ENCODE data around the gene BRD4.

BRD4 gene

DNA sequence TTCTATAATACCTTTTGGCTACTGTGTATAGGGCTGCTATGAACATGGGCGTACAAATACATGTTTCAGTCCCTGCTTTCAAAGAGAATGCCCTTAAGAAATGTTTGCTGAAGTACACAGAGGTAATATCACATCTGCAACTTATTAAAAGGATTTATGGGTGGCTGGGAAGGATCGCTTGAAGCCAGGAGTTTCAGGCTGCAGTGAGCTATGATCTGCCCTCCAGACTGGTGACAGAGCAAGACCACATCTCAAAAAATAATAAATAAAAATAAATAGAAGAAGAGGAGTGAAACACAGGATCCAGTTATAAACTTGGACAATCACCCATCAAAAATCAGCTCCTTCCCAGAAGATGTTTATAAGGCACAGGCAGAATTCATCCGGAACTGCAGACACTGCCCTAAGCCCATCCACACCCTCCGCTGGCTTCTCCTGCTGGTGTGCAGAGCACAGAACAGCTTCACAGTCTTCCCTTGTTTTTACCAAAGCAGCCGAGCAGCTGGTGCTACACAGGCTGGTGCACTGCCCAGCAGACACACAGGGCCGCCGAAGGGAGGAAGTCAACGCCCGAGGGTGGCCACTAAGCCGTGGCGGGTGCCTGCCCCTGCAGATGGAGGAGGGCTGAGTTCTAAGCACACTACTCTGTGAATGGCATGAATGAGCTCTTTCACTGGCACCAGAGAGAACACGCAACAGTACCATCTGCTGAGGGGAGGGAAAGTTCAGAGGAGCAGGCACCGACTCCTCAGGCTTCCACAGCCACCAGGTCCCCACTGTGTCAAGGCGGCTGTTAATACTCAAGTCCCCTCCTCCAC is 44.0 kb downstream of the BRD4 start:
- no peak for DNase-seq

DNA sequence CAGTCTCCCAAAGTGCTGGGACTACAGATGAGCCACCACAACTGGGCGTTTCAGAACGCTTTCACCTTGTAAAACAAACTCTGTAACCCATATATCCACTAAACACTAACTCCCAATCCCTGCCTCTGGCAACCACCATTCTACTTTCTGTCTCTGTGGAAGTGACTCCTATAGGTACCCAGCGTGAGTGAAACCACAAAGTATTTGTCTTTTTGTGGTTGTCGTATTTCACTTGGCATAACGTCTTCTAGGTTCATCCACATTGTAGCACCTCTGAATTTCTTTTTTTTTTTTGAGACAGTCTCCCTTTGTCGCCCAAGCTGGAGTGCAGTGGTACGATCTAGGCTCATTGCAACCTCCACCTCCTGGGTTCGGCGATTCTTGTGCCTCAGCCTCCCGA is 44.8 kb downstream of the BRD4 start:
- DNase-seq: no peak

GRCh38 chr19:15286688-15287365 is 45.5 kb downstream of the BRD4 start:
- DNase-seq: no peak

- DNase-seq: no peak
Measured at GRCh38 chr19:15285896-15286591, 46.3 kb downstream of the BRD4 start.

DNA sequence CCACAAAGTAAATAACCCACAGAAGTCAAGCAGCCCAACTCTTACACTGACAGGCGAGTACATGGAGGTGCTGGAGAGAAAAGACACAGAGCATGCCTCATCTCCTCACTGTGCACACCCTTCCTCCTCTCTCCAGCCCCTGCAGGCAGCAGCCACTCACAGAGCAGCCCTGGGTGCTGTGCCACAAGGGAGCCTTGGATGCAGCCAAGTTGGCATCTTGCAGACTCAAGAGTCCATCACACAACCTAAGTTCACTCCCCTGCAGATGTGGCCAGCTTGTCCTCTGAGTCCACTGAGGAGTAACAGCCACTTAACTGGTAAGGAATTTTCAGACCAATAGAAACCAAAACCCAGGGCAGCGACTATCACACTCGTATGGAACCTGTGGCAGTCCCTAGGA is 47.4 kb downstream of the BRD4 start:
- no peak for DNase-seq

GRCh38 chr19:15284091-15284490 is 48.2 kb downstream of the BRD4 start:
- no peak for DNase-seq

GRCh38 chr19:15283141-15283883 is 49.0 kb downstream of the BRD4 start:
- no peak for DNase-seq

- no peak for DNase-seq
Measured at GRCh38 chr19:15282311-15282705, 50.0 kb downstream of the BRD4 start.

- peak; percentile 27 for DNase-seq
Measured at GRCh38 chr19:15280915-15281683, 51.2 kb downstream of the BRD4 start.

DNA sequence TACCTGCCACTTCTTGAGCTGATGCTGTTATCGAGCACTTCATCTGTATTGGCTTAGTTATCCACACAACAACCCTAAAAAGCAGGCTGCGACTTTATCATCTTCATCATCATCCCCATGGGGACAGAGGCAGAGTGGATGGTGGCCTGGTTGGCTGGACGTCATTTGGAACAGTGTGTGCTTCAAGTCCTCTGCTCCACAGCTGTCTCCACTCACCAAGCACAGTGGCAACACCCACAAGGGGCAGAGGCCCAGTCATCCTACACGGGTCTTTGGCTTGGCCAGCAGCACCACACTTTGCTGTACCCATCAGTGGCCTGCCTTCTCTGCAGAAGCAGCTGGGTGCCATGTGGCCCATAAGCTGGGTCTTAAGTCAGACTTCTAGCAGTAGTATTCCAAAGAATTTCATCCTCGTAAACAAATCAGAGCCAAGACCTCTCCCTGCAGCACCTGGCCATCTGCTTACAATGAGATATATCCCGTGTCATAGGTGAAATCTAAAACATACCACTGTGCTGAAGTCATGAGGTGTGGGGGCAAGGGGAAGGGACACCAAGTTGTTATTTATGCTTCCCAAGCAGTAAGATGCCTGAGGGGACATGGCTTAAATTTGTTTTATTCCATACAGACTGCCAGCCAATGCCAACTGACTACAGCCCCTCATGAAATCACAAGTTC is 52.2 kb downstream of the BRD4 start:
- DNase-seq: no peak

- DNase-seq: no peak
Measured at GRCh38 chr19:15279326-15279904, 52.9 kb downstream of the BRD4 start.

DNA sequence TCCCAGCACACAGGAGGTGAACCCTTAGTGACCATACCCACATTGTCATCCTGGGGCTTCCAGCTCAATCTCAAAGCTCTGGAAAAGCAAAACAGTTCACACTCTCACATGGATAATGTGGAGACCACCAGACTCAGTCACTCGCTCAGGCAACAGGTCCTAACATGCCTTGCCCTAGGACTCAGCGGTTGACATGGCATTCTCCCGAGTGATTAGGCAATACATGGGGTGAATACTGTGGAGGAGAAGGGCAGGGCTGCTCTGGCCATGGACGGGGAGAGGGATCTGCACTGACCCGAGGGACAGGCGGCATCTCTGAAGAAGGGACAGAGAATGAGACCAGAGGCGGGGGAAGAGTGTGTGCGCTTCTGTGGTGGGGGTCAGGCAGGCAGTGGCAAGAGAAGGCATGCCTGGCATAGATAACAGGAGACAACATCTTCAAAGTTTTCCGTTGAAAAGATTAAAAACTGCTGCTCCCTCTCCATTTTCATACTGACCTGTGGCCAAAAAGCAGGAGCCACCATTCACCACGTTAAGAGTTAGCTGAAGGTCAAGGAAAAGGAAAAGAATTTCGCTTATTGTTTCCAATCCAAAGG is 55.6 kb downstream of the BRD4 start:
- no peak for DNase-seq

DNA sequence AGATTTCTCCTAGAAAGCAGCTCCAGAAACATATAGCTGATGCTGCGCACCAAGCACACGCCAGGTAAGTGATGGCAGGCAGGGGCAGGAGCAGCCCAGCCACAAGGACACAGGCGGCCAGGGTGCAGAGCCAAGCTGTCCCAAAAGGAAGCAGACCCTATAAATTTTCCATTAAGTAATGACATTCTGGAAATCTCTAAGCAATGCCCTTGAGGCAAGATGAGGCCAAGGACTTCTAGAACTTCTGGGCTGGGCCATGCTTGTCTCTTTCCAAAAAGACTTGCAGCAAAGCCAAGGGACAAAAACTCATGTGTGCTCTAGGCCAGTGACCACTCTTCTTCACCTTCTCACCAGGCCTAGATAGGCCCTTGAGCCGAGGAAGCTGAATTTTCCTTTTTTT is 57.9 kb downstream of the BRD4 start:
- no peak for DNase-seq

DNA sequence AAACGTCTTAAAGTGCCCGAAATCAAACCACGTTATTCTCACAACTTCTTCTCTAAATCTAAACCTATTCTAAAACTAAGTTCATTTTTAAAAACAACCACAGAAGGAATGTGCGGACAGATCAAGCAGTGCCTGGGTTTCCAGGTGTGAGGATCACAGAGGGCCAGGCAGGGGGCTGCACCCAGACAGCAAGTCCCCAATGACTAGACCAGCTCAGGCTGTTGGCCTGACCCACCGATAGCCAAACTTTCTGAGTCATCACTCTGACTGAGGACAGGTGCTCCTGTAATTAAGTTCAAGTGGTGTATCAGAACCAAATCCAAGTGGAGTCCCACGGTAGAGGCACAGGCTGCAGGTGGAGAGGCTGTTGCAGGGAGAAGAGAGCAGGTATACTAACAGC is 62.5 kb downstream of the BRD4 start:
- DNase-seq: no peak

GRCh38 chr19:15268928-15269253 is 63.4 kb downstream of the BRD4 start:
- DNase-seq: no peak

- no peak for DNase-seq
Measured at GRCh38 chr19:15268192-15268927, 64.0 kb downstream of the BRD4 start.

DNA sequence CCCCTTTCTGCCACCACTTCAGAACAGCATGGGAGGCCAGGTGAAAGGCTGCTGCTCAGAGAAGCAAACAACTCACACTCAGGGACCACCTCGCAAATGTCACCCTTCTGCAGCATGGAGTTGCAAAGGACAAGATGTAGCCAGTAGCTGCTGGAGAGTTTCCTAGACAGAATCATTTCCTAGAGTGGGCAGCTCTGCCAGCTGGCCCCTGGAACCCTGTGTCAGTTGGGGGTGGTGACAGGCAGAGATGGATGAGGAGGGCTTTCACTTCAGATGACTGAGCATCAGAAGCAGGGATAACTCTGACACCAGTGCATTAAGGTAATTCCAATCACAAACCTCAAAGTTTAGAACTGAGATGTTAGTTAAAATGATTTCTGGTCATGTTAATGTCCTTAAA is 65.7 kb downstream of the BRD4 start:
- no peak for DNase-seq

GRCh38 chr19:15265850-15266248 is 66.5 kb downstream of the BRD4 start:
- DNase-seq: no peak

GRCh38 chr19:15265214-15265849 is 67.0 kb downstream of the BRD4 start:
- no peak for DNase-seq

DNA sequence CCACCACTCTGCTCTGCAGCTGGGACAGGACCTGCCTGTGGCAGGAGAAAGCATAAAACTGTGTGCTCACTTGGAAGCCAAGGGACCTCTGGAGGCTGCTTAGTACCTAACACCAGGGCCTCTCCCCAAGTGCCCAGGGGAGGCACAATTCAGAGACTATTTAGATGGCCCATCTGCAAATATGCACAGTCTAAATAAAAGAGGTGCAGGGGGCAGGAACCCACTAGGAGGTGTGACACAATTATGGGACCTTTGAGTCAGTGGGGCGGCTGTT is 67.5 kb downstream of the BRD4 start:
- DNase-seq: no peak

All from NCI-H1436 (cell line).